Keratinocyte (primary cell): ENCODE measurements around the gene CD2AP. TPM values are rescaled to one million over a fixed set of nuclear protein-coding genes. Genes with fewer than 3 reads are reported as not detected.

Experiments
- DNase-seq: peaks from one replicate; pipeline ENCODE4 v3.0.0-alpha.2; 2011; ENCODE audit warnings: low read depth, missing footprints, low spot score
- FAIRE-seq: peaks from 2 replicates; lab custom pipeline; 2011; peaks lifted over from hg19 to GRCh38; lab: Jason Lieb, UNC
- H2AFZ ChIP-seq: 2 replicates; pipeline ENCODE4 v1.6.0; 2012; ENCODE audit warnings: low read length, control low read depth, inconsistent platforms; ENCODE audit not compliant: control insufficient read depth
- H3K27ac ChIP-seq: 2 replicates; pipeline ENCODE4 v1.5.1; 2011; ENCODE audit warnings: low read length; ENCODE audit not compliant: control insufficient read depth, insufficient read depth
- H3K27me3 ChIP-seq: 3 replicates; pipeline ENCODE4 v1.6.0; 2011; ENCODE audit warnings: low read length; ENCODE audit not compliant: control insufficient read depth, insufficient read depth; ENCODE audit errors: extremely low read depth
- H3K36me3 ChIP-seq, 2 experiments: 2 replicates in 1 of 2; 3 replicates in 1 of 2; pipeline ENCODE4 v1.5.1; 2011; ENCODE audit warnings: low read length in 2 of 2, mild to moderate bottlenecking in 1 of 2; ENCODE audit not compliant: control insufficient read depth in 2 of 2, insufficient read depth in 2 of 2; ENCODE audit errors: extremely low read depth in 1 of 2
- H3K4me1 ChIP-seq: 3 replicates; pipeline ENCODE4 v1.5.1; 2011; ENCODE audit warnings: low read length; ENCODE audit not compliant: control insufficient read depth, insufficient read depth; ENCODE audit errors: extremely low read depth
- H3K4me2 ChIP-seq: 3 replicates; pipeline ENCODE4 v1.6.0; 2011; ENCODE audit warnings: low read depth, low read length; ENCODE audit not compliant: control insufficient read depth, insufficient read depth; ENCODE audit errors: extremely low read depth
- H3K4me3 ChIP-seq, 3 experiments: fragments of 200-600 bp in 1 of 3; sonication (generic) in 1 of 3; 2 replicates in 2 of 3; 3 replicates in 1 of 3; pipeline ENCODE4 v1.5.1; 2011 to 2016; ENCODE audit warnings: low read length in 3 of 3, mild to moderate bottlenecking in 3 of 3, control low read depth in 2 of 3, inconsistent platforms in 1 of 3, low read depth in 1 of 3, mixed read lengths in 1 of 3, mixed run types in 1 of 3, moderate library complexity in 1 of 3; ENCODE audit not compliant: control insufficient read depth in 2 of 3, insufficient read depth in 2 of 3; ENCODE audit errors: extremely low read depth in 1 of 3
- H3K79me2 ChIP-seq: 2 replicates; pipeline ENCODE4 v1.6.0; 2012; ENCODE audit warnings: low read length; ENCODE audit not compliant: control insufficient read depth, insufficient read depth
- H3K9ac ChIP-seq: 3 replicates; pipeline ENCODE4 v1.6.0; 2011; ENCODE audit warnings: low read length; ENCODE audit not compliant: control insufficient read depth, insufficient read depth; ENCODE audit errors: extremely low read depth
- H3K9me1 ChIP-seq: 3 replicates; pipeline ENCODE4 v1.6.0; 2011; ENCODE audit warnings: low read length; ENCODE audit not compliant: control insufficient read depth, insufficient read depth; ENCODE audit errors: extremely low read depth
- H3K9me3 ChIP-seq: 2 replicates; pipeline ENCODE4 v1.5.1; 2012; ENCODE audit warnings: low read depth, low read length; ENCODE audit not compliant: control insufficient read depth
- H4K20me1 ChIP-seq: 3 replicates; pipeline ENCODE4 v1.6.0; 2011; ENCODE audit warnings: low read length; ENCODE audit not compliant: control insufficient read depth, insufficient read depth; ENCODE audit errors: extremely low read depth
- EZH2 ChIP-seq: IDR thresholded peaks from one replicate; pipeline ENCODE4 v1.6.1; 2012; ENCODE audit warnings: inconsistent platforms, mild to moderate bottlenecking, low read length, moderate library complexity
- dilution Hi-C: fragments of 300-500 bp; cut with MboI; formaldehyde crosslinking; loops from one replicate; pipeline ENCODE4 v1.7.0; 2020; ENCODE audit warnings: low sequenced_read_pairs; ENCODE audit not compliant: extremely low pct_ligation_motif_present
- polyA plus RNA-seq, 5 experiments: library from polyadenylated mRNA; depleted of rRNA in 3 of 5; stranded (reverse) in 3 of 5; stranded (forward) in 1 of 5; unstranded in 1 of 5; fragments of >200 nt; gene quantifications; 1 replicate in 1 of 5; 2 replicates in 3 of 5; 3 replicates in 1 of 5; pipeline versions ENCODE4 v1.2.1 to v1.2.3, GENCODE V29; 2011 to 2012; ENCODE audit warnings: missing spikeins in 2 of 5, low read depth in 1 of 5, low replicate concordance in 1 of 5
- TF ChIP-seq, protein P1 (sequence below), 3 experiments: IDR thresholded peaks in 1 of 3; conservative IDR thresholded peaks in 1 of 3; optimal IDR thresholded peaks in 1 of 3; 2 replicates in 2 of 3; 3 replicates in 1 of 3; pipeline versions ENCODE3 to v1.5.1; 2011; ENCODE audit warnings: low read length in 3 of 3, mild to moderate bottlenecking in 3 of 3, moderate library complexity in 2 of 3, control low read depth in 1 of 3, inconsistent platforms in 1 of 3; ENCODE audit not compliant: insufficient read depth in 2 of 3; ENCODE audit errors: extremely low read depth in 1 of 3

CD2AP gene
- polyA plus RNA-seq, 1 donor (not counting 4 experiments of a cell fraction or from before 2014, with no cell fraction given), result 23.9 TPM

DNA sequence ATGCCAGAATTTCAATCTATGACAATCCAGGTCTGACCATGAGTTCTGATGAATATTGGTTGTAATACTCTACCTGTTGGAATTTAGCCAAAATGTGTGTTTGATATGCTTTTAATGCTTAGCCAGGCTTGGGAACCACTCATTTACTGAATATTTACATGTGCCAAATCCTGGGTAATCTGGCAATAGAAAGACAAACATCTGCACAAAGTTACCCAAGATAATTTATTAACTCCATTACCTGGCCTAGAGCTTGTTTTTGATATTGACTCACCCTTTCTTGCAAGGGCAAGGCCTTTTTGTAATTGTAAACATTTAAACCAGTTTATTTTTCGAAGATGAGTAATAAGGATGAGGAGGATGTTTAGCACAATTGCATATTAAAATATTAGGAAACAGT lies 13.5 kb upstream of the CD2AP start:
- H3K4me1 ChIP-seq, result no peaks in the 10 kb centered on the region
- H3K27ac ChIP-seq, result no peak overlapping the region
- TF ChIP-seq EZH2, result no peak
- TF ChIP-seq, protein P1, sequence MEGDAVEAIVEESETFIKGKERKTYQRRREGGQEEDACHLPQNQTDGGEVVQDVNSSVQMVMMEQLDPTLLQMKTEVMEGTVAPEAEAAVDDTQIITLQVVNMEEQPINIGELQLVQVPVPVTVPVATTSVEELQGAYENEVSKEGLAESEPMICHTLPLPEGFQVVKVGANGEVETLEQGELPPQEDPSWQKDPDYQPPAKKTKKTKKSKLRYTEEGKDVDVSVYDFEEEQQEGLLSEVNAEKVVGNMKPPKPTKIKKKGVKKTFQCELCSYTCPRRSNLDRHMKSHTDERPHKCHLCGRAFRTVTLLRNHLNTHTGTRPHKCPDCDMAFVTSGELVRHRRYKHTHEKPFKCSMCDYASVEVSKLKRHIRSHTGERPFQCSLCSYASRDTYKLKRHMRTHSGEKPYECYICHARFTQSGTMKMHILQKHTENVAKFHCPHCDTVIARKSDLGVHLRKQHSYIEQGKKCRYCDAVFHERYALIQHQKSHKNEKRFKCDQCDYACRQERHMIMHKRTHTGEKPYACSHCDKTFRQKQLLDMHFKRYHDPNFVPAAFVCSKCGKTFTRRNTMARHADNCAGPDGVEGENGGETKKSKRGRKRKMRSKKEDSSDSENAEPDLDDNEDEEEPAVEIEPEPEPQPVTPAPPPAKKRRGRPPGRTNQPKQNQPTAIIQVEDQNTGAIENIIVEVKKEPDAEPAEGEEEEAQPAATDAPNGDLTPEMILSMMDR (optimal IDR thresholded peaks at IDR 0.05 in 1 of 3, IDR thresholded peaks at IDR 0.05 in 1 of 3, conservative IDR thresholded peaks at IDR 0.05 in 1 of 3; ENCODE audit: extremely low read depth in 1 of 3, insufficient read depth in 2 of 3, low read length in 3 of 3), result no peak
- H3K9me1 ChIP-seq, result no peaks in the 10 kb centered on the region
- H3K79me2 ChIP-seq, result no peaks in the 10 kb centered on the region
- no peak for FAIRE-seq
- no peak for DNase-seq
- no peak overlapping the region for H3K4me3 ChIP-seq
- no peaks in the 10 kb centered on the region for H3K36me3 ChIP-seq
- no peaks in the 10 kb centered on the region for H3K9me3 ChIP-seq
- no peak overlapping the region for H3K9ac ChIP-seq
- no peak overlapping the region for H3K4me2 ChIP-seq
- no peak overlapping the region for H2AFZ ChIP-seq
- H3K27me3 ChIP-seq, result no peaks in the 10 kb centered on the region
- dilution Hi-C loops, result no loop called here
- H4K20me1 ChIP-seq, result no peaks in the 10 kb centered on the region

DNA sequence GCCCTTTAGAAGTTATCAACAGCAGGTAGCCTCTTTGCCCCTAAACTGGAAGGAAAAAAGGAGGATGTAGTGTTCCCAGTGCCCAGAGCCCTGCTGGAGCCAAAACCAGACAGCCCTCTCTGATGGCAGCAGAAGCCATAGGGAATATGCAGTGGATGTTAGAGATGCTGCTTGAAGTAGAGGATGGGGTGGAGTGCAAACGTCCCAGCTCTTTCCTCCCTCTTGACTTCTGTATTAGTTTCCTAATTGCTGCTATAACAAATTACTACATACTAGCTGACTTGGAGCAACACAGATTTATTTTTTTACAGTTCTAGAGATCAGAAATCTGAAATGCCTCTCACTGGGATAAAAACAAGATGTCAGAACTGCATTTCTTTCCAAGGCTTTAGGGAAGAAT lies 12.5 kb upstream of the CD2AP start:
- FAIRE-seq, result no peak
- Histone ChIP-seq H3K9me3 (no peaks in the 10 kb centered on the region), H2AFZ (no peak overlapping the region), H3K27ac (no peak overlapping the region), H3K4me3 (no peak overlapping the region), H3K36me3 (no peaks in the 10 kb centered on the region), H3K4me2 (no peak overlapping the region), H3K9ac (no peak overlapping the region), H4K20me1 (no peaks in the 10 kb centered on the region), H3K27me3 (no peaks in the 10 kb centered on the region), H3K4me1 (no peaks in the 10 kb centered on the region), H3K79me2 (no peaks in the 10 kb centered on the region), H3K9me1 (no peaks in the 10 kb centered on the region)
- TF ChIP-seq, protein P1 (optimal IDR thresholded peaks at IDR 0.05 in 1 of 3, IDR thresholded peaks at IDR 0.05 in 1 of 3, conservative IDR thresholded peaks at IDR 0.05 in 1 of 3; ENCODE audit: extremely low read depth in 1 of 3, insufficient read depth in 2 of 3, low read length in 3 of 3), result no peak
- TF ChIP-seq EZH2, result no peak
- DNase-seq, result no peak
- dilution Hi-C loops, result no loop called here
